OCI-LY1 (cell line): ENCODE data around the gene ASAH2.
"Not testable (repeated sequence)": the region's sequence is repeated elsewhere in the genome, so short reads cannot be mapped to it uniquely, and the experiment has no call there.

Experiments used
- H2AFZ ChIP-seq: fragments of 200-600 bp; sonication (generic), shearing (Covaris generic); 2 replicates; pipeline ENCODE4 v1.6.0; 2014; ENCODE audit warnings: antibody characterized with exemption, mild to moderate bottlenecking, low read length
- H3F3A ChIP-seq: fragments of 200-600 bp; sonication (generic), shearing (Covaris generic); 2 replicates; pipeline ENCODE4 v1.6.0; 2014; ENCODE audit warnings: mild to moderate bottlenecking, antibody characterized with exemption, low read length, moderate library complexity; ENCODE audit not compliant: insufficient read depth
- H3K27ac ChIP-seq: fragments of 200-600 bp; sonication (generic); 2 replicates; pipeline ENCODE4 v1.5.1; 2014; ENCODE audit warnings: low read length, mixed run types, mild to moderate bottlenecking, low read depth; ENCODE audit not compliant: poor library complexity, severe bottlenecking
- H3K27me3 ChIP-seq: fragments of 200-600 bp; sonication (generic); 2 replicates; pipeline ENCODE4 v1.6.0; 2014; ENCODE audit warnings: antibody characterized with exemption, mild to moderate bottlenecking, low read length, moderate library complexity; ENCODE audit not compliant: insufficient read depth
- H3K36me3 ChIP-seq: fragments of 200-600 bp; sonication (generic); 2 replicates; pipeline ENCODE4 v1.6.1; 2014; ENCODE audit warnings: mild to moderate bottlenecking, antibody characterized with exemption, low read length, moderate library complexity, mixed read lengths; ENCODE audit not compliant: insufficient read depth
- H3K4me1 ChIP-seq: fragments of 200-600 bp; sonication (generic); 2 replicates; pipeline ENCODE4 v1.5.1; 2014; ENCODE audit warnings: mild to moderate bottlenecking, low read length, moderate library complexity; ENCODE audit not compliant: insufficient read depth, severe bottlenecking
- H3K4me2 ChIP-seq: fragments of 200-600 bp; sonication (generic), shearing (Covaris generic); 2 replicates; pipeline ENCODE4 v1.6.1; 2014; ENCODE audit warnings: low read length
- H3K4me3 ChIP-seq: fragments of 200-600 bp; sonication (generic); 2 replicates; pipeline ENCODE4 v1.5.1; 2014; ENCODE audit warnings: low read length, low read depth, mild to moderate bottlenecking, mixed read lengths; ENCODE audit not compliant: poor library complexity, severe bottlenecking
- H3K79me2 ChIP-seq: fragments of 200-600 bp; shearing (Covaris generic); 2 replicates; pipeline ENCODE4 v1.6.1; 2016; ENCODE audit warnings: mixed run types, low read length, mixed read lengths; ENCODE audit not compliant: insufficient read depth
- H3K9ac ChIP-seq: fragments of 200-600 bp; sonication (generic), shearing (Covaris generic); 2 replicates; pipeline ENCODE4 v1.6.1; 2014; ENCODE audit warnings: mild to moderate bottlenecking, low read length, mixed read lengths
- H3K9me2 ChIP-seq: fragments of 200-600 bp; sonication (generic), shearing (Covaris generic); 2 replicates; pipeline ENCODE4 v1.6.1; 2014; ENCODE audit warnings: low read depth, mild to moderate bottlenecking, low read length, mixed read lengths
- H3K9me3 ChIP-seq: fragments of 200-600 bp; shearing (Covaris generic); 2 replicates; pipeline ENCODE4 v1.6.1; 2014; ENCODE audit warnings: low read length, mixed read lengths
- H4K20me1 ChIP-seq: fragments of 200-600 bp; sonication (generic), shearing (Covaris generic); 2 replicates; pipeline ENCODE4 v1.6.0; 2016; ENCODE audit warnings: mild to moderate bottlenecking, low read length; ENCODE audit not compliant: insufficient read depth
- CTCF ChIP-seq: fragments of 200-600 bp; sonication (generic), shearing (Covaris generic); IDR thresholded peaks from 2 replicates; pipeline ENCODE4 v1.5.1; 2017; ENCODE audit warnings: mild to moderate bottlenecking, antibody characterized with exemption, low read length, moderate library complexity, mixed read lengths
- EZH2 ChIP-seq: fragments of 200-600 bp; sonication (generic), shearing (Covaris generic); IDR thresholded peaks from 2 replicates; pipeline ENCODE4 v1.8.0; 2017; ENCODE audit warnings: borderline replicate concordance, mixed run types, mild to moderate bottlenecking, antibody characterized with exemption, low read length, moderate library complexity, mixed read lengths

The ASAH2 gene

GRCh38 chr10:50271564-50272250 lies 20.4 kb upstream of the ASAH2 start:
- Histone ChIP-seq H3K27ac (no peak overlapping the region), H3K9ac (no peak overlapping the region), H4K20me1 (no peaks in the 10 kb centered on the region), H3K4me3 (no peak overlapping the region), H3K36me3 (no peaks in the 10 kb centered on the region), H2AFZ (no peak overlapping the region), H3K4me2 (no peak overlapping the region), H3K9me3 (no peaks in the 10 kb centered on the region), H3K79me2 (no peaks in the 10 kb centered on the region), H3F3A (no peaks in the 10 kb centered on the region), H3K9me2 (no peaks in the 10 kb centered on the region), H3K4me1 (no peaks in the 10 kb centered on the region), H3K27me3 (no peaks in the 10 kb centered on the region)
- TF ChIP-seq CTCF = no peak
- no peak for TF ChIP-seq EZH2

- not testable (repeated sequence) for H3K79me2 ChIP-seq
Measured at GRCh38 chr10:50267877-50268276, 16.6 kb upstream of the ASAH2 start.

GRCh38 chr10:50262625-50263024 lies 11.3 kb upstream of the ASAH2 start:
- not testable (repeated sequence) for H3F3A ChIP-seq

More at GRCh38 chr10:50267877-50268276, 16.6 kb upstream of the ASAH2 start:
- not testable (repeated sequence) for H2AFZ ChIP-seq, H3K9me2 ChIP-seq, H3K9ac ChIP-seq, H4K20me1 ChIP-seq, H3K4me3 ChIP-seq, H3K27me3 ChIP-seq, H3K27ac ChIP-seq, H3F3A ChIP-seq, H3K4me1 ChIP-seq, H3K36me3 ChIP-seq, H3K4me2 ChIP-seq, H3K9me3 ChIP-seq

GRCh38 chr10:50260791-50261281 lies 9.5 kb upstream of the ASAH2 start:
- no peaks in the 10 kb centered on the region for H3K9me2 ChIP-seq
- H3K36me3 ChIP-seq = no peaks in the 10 kb centered on the region
- no peaks in the 10 kb centered on the region for H3K27me3 ChIP-seq
- H4K20me1 ChIP-seq = no peaks in the 10 kb centered on the region
- no peak overlapping the region for H2AFZ ChIP-seq
- H3K9me3 ChIP-seq = no peaks in the 10 kb centered on the region
- no peaks in the 10 kb centered on the region for H3K79me2 ChIP-seq
- TF ChIP-seq EZH2 (no peak), CTCF (no peak)
- H3K9ac ChIP-seq = no peak overlapping the region
- peaks cover 13% of the 10 kb centered on the region for H3K4me1 ChIP-seq
- H3K4me3 ChIP-seq = no peak overlapping the region
- no peak overlapping the region for H3K4me2 ChIP-seq
- no peak overlapping the region for H3K27ac ChIP-seq
- no peaks in the 10 kb centered on the region for H3F3A ChIP-seq

More at GRCh38 chr10:50262625-50263024, 11.3 kb upstream of the ASAH2 start:
- H3K4me1 ChIP-seq = peaks cover 13% of the 10 kb centered on the region
- H3K27me3 ChIP-seq, H3K4me3 ChIP-seq, H3K9me3 ChIP-seq, H3K27ac ChIP-seq, H3K9me2 ChIP-seq, H4K20me1 ChIP-seq, H3K36me3 ChIP-seq, H2AFZ ChIP-seq, H3K79me2 ChIP-seq, H3K9ac ChIP-seq: not testable (repeated sequence)
- H3K4me2 ChIP-seq = peak overlapping the region; percentile 41; the same call in 1 of the 2 replicates
